Pancreas (tissue), 10 donors: ENCODE data around the gene CHMP4A. TPM values are rescaled to one million over a fixed set of nuclear protein-coding genes. Genes with fewer than 3 reads are reported as not detected.

Experiments used
- ATAC-seq, 4 donors: fragments of 200-7000 bp; cut with Tn5 transposase; one replicate each; pipeline versions ENCODE4 v1.8.0 to v1.9.1; 2020; ENCODE audit warnings: mild to moderate bottlenecking in 4 of 4, moderate library complexity in 4 of 4
- DNase-seq, 6 donors: peaks; one replicate each; pipeline ENCODE4 v3.0.0-alpha.2; 2020
- FAIRE-seq: peaks from 2 replicates; lab custom pipeline; 2012; peaks lifted over from hg19 to GRCh38; lab: Jason Lieb, UNC
- H3K27ac ChIP-seq, 4 donors: fragments of 200-600 bp; sonication (generic); 1 replicate in 3 of 4; 2 replicates in 1 of 4; pipeline versions ENCODE4 v1.5.0 to v1.8.0; 2020
- H3K27me3 ChIP-seq, 4 donors: fragments of 200-600 bp; one replicate each; pipeline ENCODE4 v1.8.0; 2021
- H3K36me3 ChIP-seq, 3 donors: fragments of 200-600 bp; sonication (generic) in 1 of 3; one replicate each; pipeline versions ENCODE4 v1.5.0 to v1.8.0; 2020 to 2021
- H3K4me1 ChIP-seq, 3 donors: fragments of 200-600 bp; one replicate each; pipeline ENCODE4 v1.8.0; 2021
- H3K4me3 ChIP-seq, 4 donors: fragments of 200-600 bp; sonication (generic) in 2 of 4; one replicate each; pipeline versions ENCODE4 v1.5.0 to v1.8.0; 2020 to 2021
- H3K9me3 ChIP-seq, 4 donors: fragments of 200-600 bp; one replicate each; pipeline ENCODE4 v1.8.0; 2021
- CTCF ChIP-seq, 4 donors: fragments of 200-600 bp; sonication (generic) in 3 of 4; IDR thresholded peaks; one replicate each; pipeline versions ENCODE4 v1.5.0 to v1.8.0; 2021; ENCODE audit warnings: antibody characterized with exemption in 4 of 4
- WGBS, 2 donors: extraction: QIAGEN DNeasy Blood & Tissue Kit; methylation state at CpG; one replicate each; pipeline ENCODE4 v1.1.7; 2013; 5-methylcytosine and 5-hydroxymethylcytosine counted together
- intact Hi-C, 3 donors: fragments of 100-400 bp; cut with DNase I; formaldehyde crosslinking; loops; one replicate each; pipeline versions ENCODE4 v1.11.1 to v1.14.2; 2022
- polyA plus RNA-seq, 2 donors: library from polyadenylated mRNA; stranded (reverse); fragments of 200-250 nt; gene quantifications; one replicate each; pipeline ENCODE4 v1.2.3, GENCODE V29; 2013
- total RNA-seq, 6 donors: library from RNA; stranded (reverse); fragmentation: NEBNext Ultra II Directional in 4 of 6; extraction: Animal tissue kit (Norgen Biotek cat#: 25700) in 4 of 6; gene quantifications; one replicate each; pipeline versions ENCODE4 v1.2.1 to v1.2.4, GENCODE V29; 2021 to 2023
- donor health status: healthy with polysubstance abuse.
- donor health status: DM: no; HTN: no; CAD: no; lungs with moderate emphysema.
- donor health status: DM: no; HTN: no; CAD: no.
- donor health status: control.
- donor health status: control.
- donor health status: Bipolar disorder and iron deficiency.
- donor health status: DM: yes; HTN: yes; CAD: no.
- donor health status: DM: no; HTN: no; CAD: no.
- donor health status: DM: no; HTN: no; CAD: no.
- donor health status: DM: yes; HTN: yes; CAD: no.

Gene CHMP4A
- total and polyA plus RNA-seq, 8 donors = 16.3 to 79.9 (median 23.5) TPM

- Histone ChIP-seq H3K27me3 (no peaks in the 10 kb centered on the region), H3K36me3 (peaks cover 5 to 39% (median 27%) of the 10 kb centered on the region in 3 donors), H3K9me3 (no peaks in the 10 kb centered on the region), H3K27ac (no peak overlapping the region), H3K4me3 (no peak overlapping the region), H3K4me1 (peaks cover 22 to 36% (median 36%) of the 10 kb centered on the region in 3 donors)
- DNase-seq (no peak), FAIRE-seq (no peak), ATAC-seq (no peak)
- TF ChIP-seq CTCF (IDR thresholded peaks at IDR 0.05) = no peak
- intact Hi-C loops = no loop called here
- WGBS, 2 donors = 94 to 97% methylated on average over 2 of the region's 2 CpGs
Measured at GRCh38 chr14:24237463-24237955, 24.2 kb upstream of the CHMP4A start.

DNA sequence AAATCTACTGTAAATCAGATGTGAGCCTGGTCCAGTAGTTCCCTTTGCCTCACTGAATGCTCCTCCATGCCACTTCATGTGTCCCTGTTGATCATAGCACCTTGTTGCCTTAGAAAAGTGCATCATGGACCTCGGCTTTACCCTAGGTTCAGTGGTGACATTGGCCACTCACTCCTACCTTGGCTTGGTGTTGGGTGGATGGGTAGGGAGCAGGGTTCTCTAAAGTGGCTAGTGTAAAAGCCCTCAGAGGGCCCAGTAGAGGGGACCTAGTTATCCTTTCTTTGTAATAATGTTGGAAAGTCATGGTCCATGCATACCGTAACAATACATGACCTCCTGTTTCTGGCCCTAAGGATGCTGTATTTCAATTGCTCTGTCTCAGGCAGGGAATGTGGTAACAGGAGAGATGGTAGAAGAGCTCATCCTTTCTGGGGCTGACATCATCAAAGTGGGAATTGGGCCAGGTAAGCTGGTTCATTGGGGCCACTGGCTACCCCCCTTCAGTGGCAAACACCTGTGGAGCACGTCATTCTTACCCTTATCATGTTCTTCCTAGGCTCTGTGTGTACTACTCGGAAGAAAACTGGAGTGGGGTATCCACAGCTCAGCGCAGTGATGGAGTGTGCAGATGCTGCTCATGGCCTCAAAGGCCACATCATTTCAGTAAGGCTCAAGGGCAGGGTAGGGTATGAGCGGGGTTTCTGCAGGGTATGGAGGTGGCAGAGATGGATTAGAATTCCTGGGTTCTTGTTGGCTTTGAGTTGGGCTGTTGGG is 23.6 kb upstream of the CHMP4A start:
- no peak overlapping the region for H3K27ac ChIP-seq

DNA sequence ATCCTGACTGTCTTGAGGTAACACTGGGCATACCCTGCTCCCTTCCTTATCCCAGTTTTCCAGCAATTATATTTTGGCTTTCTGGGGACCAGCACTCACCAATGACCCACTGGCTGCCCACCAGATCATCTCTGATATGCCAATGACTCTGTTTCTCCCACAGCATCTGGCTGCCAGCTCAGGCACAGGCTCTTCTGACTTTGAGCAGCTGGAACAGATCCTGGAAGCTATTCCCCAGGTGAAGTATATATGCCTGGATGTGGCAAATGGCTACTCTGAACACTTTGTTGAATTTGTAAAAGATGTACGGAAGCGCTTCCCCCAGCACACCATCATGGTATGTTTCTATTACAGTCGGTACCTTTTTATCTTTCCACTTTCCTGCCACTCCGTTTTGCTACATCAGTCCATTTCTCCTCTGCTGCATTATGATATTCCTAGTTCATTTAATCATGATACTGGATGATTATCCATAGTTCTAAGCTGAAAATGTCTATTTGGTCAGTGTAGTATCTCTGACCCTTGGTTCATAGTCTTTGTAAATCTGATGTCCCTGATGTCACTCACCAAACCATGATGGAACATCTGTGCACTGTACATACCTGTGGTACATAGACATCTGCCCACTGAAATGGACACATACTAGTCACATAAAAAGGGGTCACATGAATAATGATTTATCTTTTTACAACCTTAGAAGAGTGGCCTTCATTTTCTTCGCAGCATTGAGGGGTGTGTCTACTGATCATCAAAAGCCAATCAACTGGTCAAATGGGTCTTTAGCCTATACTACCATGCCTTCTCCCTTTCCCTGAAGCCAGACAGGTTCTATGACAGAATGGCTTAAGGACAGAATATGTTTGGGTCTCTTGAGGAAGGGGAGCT is 22.8 kb upstream of the CHMP4A start:
- H3K9me3 ChIP-seq = no peaks in the 10 kb centered on the region
- intact Hi-C loops = no loop called here
- peaks cover 5 to 39% (median 27%) of the 10 kb centered on the region in 3 donors for H3K36me3 ChIP-seq
- H3K4me1 ChIP-seq = peaks cover 16 to 33% (median 33%) of the 10 kb centered on the region in 3 donors
- no peak overlapping the region for H3K4me3 ChIP-seq
- DNase-seq = no peak
- no peak for FAIRE-seq
- ATAC-seq = no peak
- no peak overlapping the region for H3K27ac ChIP-seq
- no peaks in the 10 kb centered on the region for H3K27me3 ChIP-seq
- WGBS, 2 donors = 84 to 92% methylated on average over 5 of the region's 5 CpGs
- no peak for TF ChIP-seq CTCF (IDR thresholded peaks at IDR 0.05)

More for the DNA sequence above, 23.6 kb upstream of the CHMP4A start:
- no peak for TF ChIP-seq CTCF (IDR thresholded peaks at IDR 0.05)
- WGBS, 2 donors = 86 to 87% methylated on average over 6 of the region's 6 CpGs
- no peak for ATAC-seq
- Histone ChIP-seq H3K4me1 (peaks cover 22 to 36% (median 36%) of the 10 kb centered on the region in 3 donors), H3K36me3 (peaks cover 5 to 39% (median 27%) of the 10 kb centered on the region in 3 donors), H3K4me3 (no peak overlapping the region), H3K9me3 (no peaks in the 10 kb centered on the region), H3K27me3 (no peaks in the 10 kb centered on the region)
- DNase-seq = no peak
- intact Hi-C loops = no loop called here
- no peak for FAIRE-seq

GRCh38 chr14:24234095-24235005 is 21.1 kb upstream of the CHMP4A start:
- Histone ChIP-seq H3K27ac (no peak overlapping the region), H3K4me3 (no peak overlapping the region), H3K36me3 (peaks cover 5 to 32% (median 20%) of the 10 kb centered on the region in 3 donors), H3K4me1 (peaks cover 8 to 21% (median 18%) of the 10 kb centered on the region in 3 donors), H3K27me3 (no peaks in the 10 kb centered on the region), H3K9me3 (no peaks in the 10 kb centered on the region)
- DNase-seq = no peak
- no peak for TF ChIP-seq CTCF (IDR thresholded peaks at IDR 0.05)
- WGBS, 2 donors = 73 to 74% methylated on average over 3 of the region's 3 CpGs
- intact Hi-C loops = no loop called here
- FAIRE-seq = no peak
- ATAC-seq = no peak
